ENCODE measurements around the gene ST3GAL5. TPM values are rescaled to one million over a fixed set of nuclear protein-coding genes. Genes with fewer than 3 reads are reported as not detected.

Gene ST3GAL5
- polyA plus RNA-seq, 1 of the 3 experiments (the other 2 are of a cell fraction), result 37.6 TPM

- no peak for TF ChIP-seq MEF2A (IDR thresholded peaks at IDR 0.05; ENCODE audit: borderline replicate concordance, low read depth)
- no peak for TF ChIP-seq ZBTB33 (IDR thresholded peaks at IDR 0.05; ENCODE audit: borderline replicate concordance, low read depth)
- TF ChIP-seq POLR2AphosphoS5 (IDR thresholded peaks at IDR 0.05; ENCODE audit: low read depth, low read length), result no peak
- no peak for TF ChIP-seq TEAD4 (IDR thresholded peaks at IDR 0.05; ENCODE audit: borderline replicate concordance, insufficient read depth)
These were observed 24.1 kb downstream of the ST3GAL5 start (continued) for GRCh38 chr2:85864654-85865053.

GRCh38 chr2:85862426-85862825 lies 26.4 kb downstream of the ST3GAL5 start:
- no peaks in the 10 kb centered on the region for H3K9me2 ChIP-seq
- POLR2A ChIA-PET, result no interaction called here
- WGBS (ENCODE audit: low lambda C conversion rate), result 81% methylated on average over 5 of the region's 5 CpGs

More at GRCh38 chr2:85862426-85862825, 26.4 kb downstream of the ST3GAL5 start:
- peaks cover 23 to 36% of the 10 kb centered on the region in 2 experiments for H3K36me3 ChIP-seq (replicated peaks in 1 of 2; ENCODE audit: control insufficient read depth in 1 of 2, insufficient read depth in 2 of 2, low read length in 1 of 2)
- peaks cover 0 to 3% of the 10 kb centered on the region in 2 experiments; a peak in 1 of 4 replicates for H3K4me1 ChIP-seq (ENCODE audit: control insufficient read depth in 1 of 2, insufficient read depth in 2 of 2, low read depth in 1 of 2, low read length in 1 of 2)
- H3K79me2 ChIP-seq (ENCODE audit: insufficient read depth), result 0 out of 2 replicates have a peak, but pooled peaks cover 4% of the 10 kb centered on the region
- H3K9ac ChIP-seq, result no peak overlapping the region
- H3K4me3 ChIP-seq (ENCODE audit: low read depth in 2 of 2, low read length in 1 of 2), result no peak overlapping the region
- CTCF ChIA-PET, result no interaction called here
- DNase-seq, result no peak
- peaks cover 8% of the 10 kb centered on the region for H3F3A ChIP-seq (replicated peaks; ENCODE audit: insufficient read depth)
- no peak for TF ChIP-seq USF2 (IDR thresholded peaks at IDR 0.05; ENCODE audit: borderline replicate concordance, low read depth, low read length)
- no peak for TF ChIP-seq TCF12 (IDR thresholded peaks at IDR 0.05)
- TF ChIP-seq CHD2 (IDR thresholded peaks at IDR 0.05; ENCODE audit: low read length, partially characterized antibody), result no peak
- no peak for TF ChIP-seq ZBTB33 (IDR thresholded peaks at IDR 0.05; ENCODE audit: borderline replicate concordance, low read depth)
- H2AFZ ChIP-seq (ENCODE audit: low read depth), result no peak overlapping the region
- H4K20me1 ChIP-seq (ENCODE audit: insufficient read depth), result no peaks in the 10 kb centered on the region
- H3K27ac ChIP-seq (ENCODE audit: low read depth in 2 of 2, low read length in 1 of 2), result no peak overlapping the region
- H3K9me3 ChIP-seq, result no peaks in the 10 kb centered on the region
- no peak overlapping the region for H3K4me2 ChIP-seq
- no peaks in the 10 kb centered on the region for H3K27me3 ChIP-seq (ENCODE audit: insufficient read depth)
